Mucosa of rectum (tissue), 2 donors: Measurements from ENCODE around the gene VPS16.

Experiments
- H3K27ac ChIP-seq, 2 donors: one replicate each; pipeline ENCODE4 v1.7.0; 2013; ENCODE audit warnings: inconsistent platforms in 2 of 2, low read depth in 2 of 2, low read length in 2 of 2
- H3K27me3 ChIP-seq, 2 donors: one replicate each; pipeline ENCODE4 v1.7.0; 2013; ENCODE audit warnings: low read length in 2 of 2; ENCODE audit not compliant: control insufficient read depth in 2 of 2, insufficient read depth in 2 of 2
- H3K36me3 ChIP-seq, 2 donors: one replicate each; pipeline ENCODE4 v1.7.0; 2013; ENCODE audit warnings: low read length in 2 of 2; ENCODE audit not compliant: control insufficient read depth in 2 of 2, insufficient read depth in 2 of 2
- H3K4me1 ChIP-seq, 2 donors: one replicate each; pipeline ENCODE4 v1.7.0; 2013; ENCODE audit warnings: low read length in 2 of 2, mild to moderate bottlenecking in 1 of 2; ENCODE audit not compliant: control insufficient read depth in 2 of 2, insufficient read depth in 2 of 2
- H3K4me3 ChIP-seq, 2 donors: one replicate each; pipeline ENCODE4 v1.7.0; 2013; ENCODE audit warnings: low read length in 2 of 2
- H3K9ac ChIP-seq, 2 donors: one replicate each; pipeline ENCODE4 v1.7.0; 2013; ENCODE audit warnings: low read length in 2 of 2, low read depth in 1 of 2, mild to moderate bottlenecking in 1 of 2
- H3K9me3 ChIP-seq, 2 donors: one replicate each; pipeline ENCODE4 v1.7.0; 2013; ENCODE audit warnings: low read length in 2 of 2; ENCODE audit not compliant: control insufficient read depth in 2 of 2
- donor health status: healthy.
- donor health status: Normal muscosa, but diverticular disease.

The VPS16 gene

GRCh38 chr20:2846698-2847097 is 6.2 kb downstream of the VPS16 start:
- H3K9ac ChIP-seq: no peak overlapping the region
- no peak overlapping the region for H3K4me3 ChIP-seq
- H3K27me3 ChIP-seq: no peaks in the 10 kb centered on the region
- peaks cover 0 to under 1% of the 10 kb centered on the region in 2 donors for H3K4me1 ChIP-seq
- H3K9me3 ChIP-seq: no peaks in the 10 kb centered on the region
- peaks cover 0 to 8% of the 10 kb centered on the region in 2 donors for H3K36me3 ChIP-seq
- H3K27ac ChIP-seq: no peak overlapping the region

DNA sequence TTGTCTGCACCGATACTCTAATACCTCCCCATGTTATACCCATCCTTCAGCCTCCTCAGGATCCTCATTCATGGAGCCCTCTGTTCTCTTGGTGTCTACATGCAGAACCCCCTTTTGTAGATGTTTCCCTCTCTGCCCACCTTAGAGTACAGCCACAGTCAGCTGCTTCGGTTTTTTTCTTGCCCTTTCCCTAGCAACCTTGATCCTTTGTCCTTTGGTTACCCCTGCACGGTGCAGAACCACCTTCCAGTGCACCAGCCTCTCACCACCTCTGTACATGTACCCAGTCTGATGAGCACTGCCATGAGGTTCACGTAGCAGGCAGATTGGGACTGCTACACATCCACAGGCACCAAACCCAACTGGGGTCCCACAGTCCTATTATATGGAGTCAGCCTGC is 7.3 kb downstream of the VPS16 start:
- Histone ChIP-seq H3K27me3 (no peaks in the 10 kb centered on the region), H3K9ac (no peak overlapping the region), H3K27ac (no peak overlapping the region), H3K4me1 (peaks cover 0 to 4% of the 10 kb centered on the region in 2 donors), H3K36me3 (peaks cover 0 to 8% of the 10 kb centered on the region in 2 donors), H3K4me3 (no peak overlapping the region), H3K9me3 (no peaks in the 10 kb centered on the region)

- no peaks in the 10 kb centered on the region for H3K27me3 ChIP-seq
- H3K4me3 ChIP-seq: no peak overlapping the region
These were observed 9.0 kb downstream of the VPS16 start for GRCh38 chr20:2849529-2849928.

GRCh38 chr20:2851086-2851485 is 10.5 kb downstream of the VPS16 start:
- no peak overlapping the region for H3K4me3 ChIP-seq
- no peak overlapping the region for H3K27ac ChIP-seq
- H3K4me1 ChIP-seq: peaks cover 0 to 4% of the 10 kb centered on the region in 2 donors
- peaks cover 0 to 3% of the 10 kb centered on the region in 2 donors for H3K36me3 ChIP-seq
- H3K9ac ChIP-seq: no peak overlapping the region
- no peaks in the 10 kb centered on the region for H3K27me3 ChIP-seq
- no peaks in the 10 kb centered on the region for H3K9me3 ChIP-seq

More at GRCh38 chr20:2849529-2849928, 9.0 kb downstream of the VPS16 start:
- Histone ChIP-seq H3K4me1 (peaks cover 0 to 4% of the 10 kb centered on the region in 2 donors), H3K36me3 (peaks cover 0 to 6% of the 10 kb centered on the region in 2 donors), H3K27ac (no peak overlapping the region), H3K9ac (no peak overlapping the region), H3K9me3 (no peaks in the 10 kb centered on the region)

DNA sequence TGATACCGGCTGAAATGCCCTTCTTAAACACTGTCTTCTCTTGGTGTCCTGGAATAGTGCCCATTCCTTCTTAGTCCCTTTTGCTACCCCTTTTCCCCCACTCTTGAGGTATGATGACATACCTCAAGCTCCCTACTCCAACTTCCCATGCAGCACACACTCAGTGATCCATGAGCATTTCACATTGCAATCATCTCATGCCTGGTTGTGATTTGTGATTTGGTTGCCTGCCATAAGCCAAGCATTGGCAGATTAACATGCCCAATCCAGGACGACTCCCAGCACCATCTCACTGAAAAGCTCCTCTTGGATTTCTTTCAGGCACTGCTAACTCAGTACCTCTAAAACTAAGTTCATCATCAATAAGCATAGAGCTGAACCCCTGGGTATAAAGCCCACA is 18.0 kb downstream of the VPS16 start:
- no peak overlapping the region for H3K27ac ChIP-seq
- no peaks in the 10 kb centered on the region for H3K27me3 ChIP-seq
- no peaks in the 10 kb centered on the region for H3K9me3 ChIP-seq
- H3K36me3 ChIP-seq: peaks cover 18 to 23% of the 10 kb centered on the region in 2 donors
- H3K4me3 ChIP-seq: no peak overlapping the region
- H3K4me1 ChIP-seq: no peaks in the 10 kb centered on the region
- no peak overlapping the region for H3K9ac ChIP-seq

- Histone ChIP-seq H3K9me3 (no peaks in the 10 kb centered on the region), H3K27ac (no peak overlapping the region), H3K36me3 (peaks cover 24 to 31% of the 10 kb centered on the region in 2 donors), H3K27me3 (no peaks in the 10 kb centered on the region), H3K4me3 (no peak overlapping the region), H3K9ac (no peak overlapping the region), H3K4me1 (no peaks in the 10 kb centered on the region)
These were observed 19.0 kb downstream of the VPS16 start for GRCh38 chr20:2859330-2860121.

- no peak overlapping the region for H3K9ac ChIP-seq
- H3K4me3 ChIP-seq: no peak overlapping the region
- H3K4me1 ChIP-seq: no peaks in the 10 kb centered on the region
- no peaks in the 10 kb centered on the region for H3K27me3 ChIP-seq
- H3K9me3 ChIP-seq: no peaks in the 10 kb centered on the region
- no peak overlapping the region for H3K27ac ChIP-seq
- H3K36me3 ChIP-seq: peaks cover 34 to 51% of the 10 kb centered on the region in 2 donors
These were observed 24.1 kb downstream of the VPS16 start for GRCh38 chr20:2864626-2865025.

DNA sequence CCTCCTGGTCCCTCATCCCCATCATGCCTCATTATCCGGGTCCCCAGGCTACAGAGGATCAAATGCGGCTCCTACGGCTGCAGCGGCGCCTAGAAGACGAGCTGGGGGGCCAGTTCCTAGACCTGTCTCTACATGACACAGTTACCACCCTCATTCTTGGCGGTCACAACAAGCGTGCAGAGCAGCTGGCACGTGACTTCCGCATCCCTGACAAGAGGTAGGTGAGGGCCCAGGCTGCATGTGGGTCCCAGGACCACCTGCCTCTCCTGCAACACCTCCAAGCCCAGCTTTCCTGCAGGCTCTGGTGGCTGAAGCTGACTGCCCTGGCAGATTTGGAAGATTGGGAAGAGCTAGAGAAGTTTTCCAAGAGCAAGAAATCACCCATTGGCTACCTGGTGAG is 24.6 kb downstream of the VPS16 start:
- Histone ChIP-seq H3K9me3 (no peaks in the 10 kb centered on the region), H3K4me3 (no peak overlapping the region), H3K4me1 (no peaks in the 10 kb centered on the region), H3K27me3 (no peaks in the 10 kb centered on the region), H3K27ac (no peak overlapping the region), H3K9ac (no peak overlapping the region), H3K36me3 (peaks cover 34 to 51% of the 10 kb centered on the region in 2 donors)

GRCh38 chr20:2865630-2866029 is 25.1 kb downstream of the VPS16 start:
- Histone ChIP-seq H3K36me3 (peaks cover 31 to 48% of the 10 kb centered on the region in 2 donors), H3K27ac (no peak overlapping the region), H3K27me3 (peaks cover 0 to under 1% of the 10 kb centered on the region in 2 donors), H3K9me3 (no peaks in the 10 kb centered on the region), H3K4me1 (no peaks in the 10 kb centered on the region), H3K4me3 (no peak overlapping the region), H3K9ac (no peak overlapping the region)

DNA sequence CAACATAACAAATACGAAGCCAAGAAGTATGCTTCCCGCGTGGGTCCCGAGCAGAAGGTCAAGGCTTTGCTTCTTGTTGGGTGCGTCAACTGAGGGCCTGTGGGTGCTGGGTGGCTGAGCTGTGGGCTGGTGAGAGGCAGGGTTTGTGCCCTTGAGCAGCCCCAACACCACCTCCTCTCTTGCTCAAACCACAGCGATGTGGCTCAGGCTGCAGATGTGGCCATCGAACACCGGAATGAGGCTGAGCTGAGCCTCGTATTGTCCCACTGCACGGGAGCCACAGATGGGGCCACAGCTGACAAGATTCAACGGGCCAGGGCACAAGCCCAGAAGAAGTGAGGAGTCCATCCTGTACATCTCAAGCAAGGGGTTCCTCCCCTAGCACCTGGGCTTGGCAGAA is 25.7 kb downstream of the VPS16 start:
- Histone ChIP-seq H3K27ac (no peak overlapping the region), H3K9me3 (no peaks in the 10 kb centered on the region), H3K27me3 (peaks cover 0 to 6% of the 10 kb centered on the region in 2 donors), H3K9ac (no peak overlapping the region), H3K36me3 (peaks cover 25 to 42% of the 10 kb centered on the region in 2 donors), H3K4me3 (no peak overlapping the region), H3K4me1 (no peaks in the 10 kb centered on the region)
